Keratinocyte (primary cell): ENCODE results near the gene CDKN1A. TPM values are rescaled to one million over a fixed set of nuclear protein-coding genes. Genes with fewer than 3 reads are reported as not detected.

Source experiments
- DNase-seq: peaks from one replicate; pipeline ENCODE4 v3.0.0-alpha.2; 2011; ENCODE audit warnings: low read depth, missing footprints, low spot score
- FAIRE-seq: peaks from 2 replicates; lab custom pipeline; 2011; peaks lifted over from hg19 to GRCh38; lab: Jason Lieb, UNC
- H2AFZ ChIP-seq: 2 replicates; pipeline ENCODE4 v1.6.0; 2012; ENCODE audit warnings: low read length, control low read depth, inconsistent platforms; ENCODE audit not compliant: control insufficient read depth
- H3K27ac ChIP-seq: 2 replicates; pipeline ENCODE4 v1.5.1; 2011; ENCODE audit warnings: low read length; ENCODE audit not compliant: control insufficient read depth, insufficient read depth
- H3K27me3 ChIP-seq: 3 replicates; pipeline ENCODE4 v1.6.0; 2011; ENCODE audit warnings: low read length; ENCODE audit not compliant: control insufficient read depth, insufficient read depth; ENCODE audit errors: extremely low read depth
- H3K36me3 ChIP-seq, 2 experiments: 2 replicates in 1 of 2; 3 replicates in 1 of 2; pipeline ENCODE4 v1.5.1; 2011; ENCODE audit warnings: low read length in 2 of 2, mild to moderate bottlenecking in 1 of 2; ENCODE audit not compliant: control insufficient read depth in 2 of 2, insufficient read depth in 2 of 2; ENCODE audit errors: extremely low read depth in 1 of 2
- H3K4me1 ChIP-seq: 3 replicates; pipeline ENCODE4 v1.5.1; 2011; ENCODE audit warnings: low read length; ENCODE audit not compliant: control insufficient read depth, insufficient read depth; ENCODE audit errors: extremely low read depth
- H3K4me2 ChIP-seq: 3 replicates; pipeline ENCODE4 v1.6.0; 2011; ENCODE audit warnings: low read depth, low read length; ENCODE audit not compliant: control insufficient read depth, insufficient read depth; ENCODE audit errors: extremely low read depth
- H3K4me3 ChIP-seq, 3 experiments: fragments of 200-600 bp in 1 of 3; sonication (generic) in 1 of 3; 2 replicates in 2 of 3; 3 replicates in 1 of 3; pipeline ENCODE4 v1.5.1; 2011 to 2016; ENCODE audit warnings: low read length in 3 of 3, mild to moderate bottlenecking in 3 of 3, control low read depth in 2 of 3, inconsistent platforms in 1 of 3, low read depth in 1 of 3, mixed read lengths in 1 of 3, mixed run types in 1 of 3, moderate library complexity in 1 of 3; ENCODE audit not compliant: control insufficient read depth in 2 of 3, insufficient read depth in 2 of 3; ENCODE audit errors: extremely low read depth in 1 of 3
- H3K79me2 ChIP-seq: 2 replicates; pipeline ENCODE4 v1.6.0; 2012; ENCODE audit warnings: low read length; ENCODE audit not compliant: control insufficient read depth, insufficient read depth
- H3K9ac ChIP-seq: 3 replicates; pipeline ENCODE4 v1.6.0; 2011; ENCODE audit warnings: low read length; ENCODE audit not compliant: control insufficient read depth, insufficient read depth; ENCODE audit errors: extremely low read depth
- H3K9me1 ChIP-seq: 3 replicates; pipeline ENCODE4 v1.6.0; 2011; ENCODE audit warnings: low read length; ENCODE audit not compliant: control insufficient read depth, insufficient read depth; ENCODE audit errors: extremely low read depth
- H3K9me3 ChIP-seq: 2 replicates; pipeline ENCODE4 v1.5.1; 2012; ENCODE audit warnings: low read depth, low read length; ENCODE audit not compliant: control insufficient read depth
- H4K20me1 ChIP-seq: 3 replicates; pipeline ENCODE4 v1.6.0; 2011; ENCODE audit warnings: low read length; ENCODE audit not compliant: control insufficient read depth, insufficient read depth; ENCODE audit errors: extremely low read depth
- EZH2 ChIP-seq: IDR thresholded peaks from one replicate; pipeline ENCODE4 v1.6.1; 2012; ENCODE audit warnings: inconsistent platforms, mild to moderate bottlenecking, low read length, moderate library complexity
- dilution Hi-C: fragments of 300-500 bp; cut with MboI; formaldehyde crosslinking; loops from one replicate; pipeline ENCODE4 v1.7.0; 2020; ENCODE audit warnings: low sequenced_read_pairs; ENCODE audit not compliant: extremely low pct_ligation_motif_present
- polyA plus RNA-seq, 5 experiments: library from polyadenylated mRNA; depleted of rRNA in 3 of 5; stranded (reverse) in 3 of 5; stranded (forward) in 1 of 5; unstranded in 1 of 5; fragments of >200 nt; gene quantifications; 1 replicate in 1 of 5; 2 replicates in 3 of 5; 3 replicates in 1 of 5; pipeline versions ENCODE4 v1.2.1 to v1.2.3, GENCODE V29; 2011 to 2012; ENCODE audit warnings: missing spikeins in 2 of 5, low read depth in 1 of 5, low replicate concordance in 1 of 5
- TF ChIP-seq, protein P1 (sequence below), 3 experiments: IDR thresholded peaks in 1 of 3; conservative IDR thresholded peaks in 1 of 3; optimal IDR thresholded peaks in 1 of 3; 2 replicates in 2 of 3; 3 replicates in 1 of 3; pipeline versions ENCODE3 to v1.5.1; 2011; ENCODE audit warnings: low read length in 3 of 3, mild to moderate bottlenecking in 3 of 3, moderate library complexity in 2 of 3, control low read depth in 1 of 3, inconsistent platforms in 1 of 3; ENCODE audit not compliant: insufficient read depth in 2 of 3; ENCODE audit errors: extremely low read depth in 1 of 3

Gene CDKN1A
- polyA plus RNA-seq, 1 donor (not counting 4 experiments of a cell fraction or from before 2014, with no cell fraction given) = 185 TPM

DNA sequence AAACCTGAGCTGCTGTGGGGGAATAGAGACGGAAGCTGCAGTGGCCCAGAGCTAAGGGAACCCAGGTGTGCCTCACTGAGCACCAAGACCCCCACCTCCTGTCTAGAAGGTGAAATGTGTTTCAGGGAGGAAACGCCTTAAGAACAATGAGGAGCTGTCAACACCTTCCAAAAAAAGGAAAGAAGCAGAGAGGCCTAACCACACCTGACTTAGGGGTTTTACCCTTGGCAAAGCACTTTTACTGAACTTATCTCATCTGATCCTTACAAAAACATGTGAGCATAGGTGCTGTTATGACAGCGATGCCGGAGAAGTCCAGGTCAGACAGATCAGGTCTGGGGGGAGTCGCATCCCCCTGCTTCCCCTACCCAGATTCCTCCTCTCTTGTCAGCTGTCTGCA lies 16.1 kb upstream of the CDKN1A start:
- dilution Hi-C loops = no loop called here
- H3K4me1 ChIP-seq = peaks cover 40% of the 10 kb centered on the region

DNA sequence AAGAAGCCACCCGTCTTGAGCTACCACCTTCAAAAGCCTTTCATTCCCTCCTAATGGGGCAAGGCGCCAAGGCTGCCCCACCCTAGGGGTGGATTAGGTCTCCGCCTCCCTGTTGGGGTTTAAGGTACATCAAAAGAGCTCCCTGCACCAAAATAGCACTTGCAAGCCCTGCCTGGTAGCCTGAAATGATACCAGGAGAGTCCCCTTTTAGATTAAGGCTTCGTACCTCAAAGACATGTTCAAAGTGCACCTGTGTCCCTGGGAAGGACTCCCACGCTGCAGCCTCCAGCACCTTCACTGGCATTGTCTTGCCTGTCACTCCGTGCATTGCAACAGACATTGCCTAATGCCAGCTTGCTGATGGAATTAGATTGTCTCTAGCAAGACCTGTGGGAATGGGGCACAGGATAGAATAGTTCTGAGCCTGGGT lies 15.7 kb upstream of the CDKN1A start:
- H3K27me3 ChIP-seq = no peaks in the 10 kb centered on the region
- no peak for FAIRE-seq
- no peak for DNase-seq
- TF ChIP-seq EZH2 = no peak
- TF ChIP-seq, protein P1, sequence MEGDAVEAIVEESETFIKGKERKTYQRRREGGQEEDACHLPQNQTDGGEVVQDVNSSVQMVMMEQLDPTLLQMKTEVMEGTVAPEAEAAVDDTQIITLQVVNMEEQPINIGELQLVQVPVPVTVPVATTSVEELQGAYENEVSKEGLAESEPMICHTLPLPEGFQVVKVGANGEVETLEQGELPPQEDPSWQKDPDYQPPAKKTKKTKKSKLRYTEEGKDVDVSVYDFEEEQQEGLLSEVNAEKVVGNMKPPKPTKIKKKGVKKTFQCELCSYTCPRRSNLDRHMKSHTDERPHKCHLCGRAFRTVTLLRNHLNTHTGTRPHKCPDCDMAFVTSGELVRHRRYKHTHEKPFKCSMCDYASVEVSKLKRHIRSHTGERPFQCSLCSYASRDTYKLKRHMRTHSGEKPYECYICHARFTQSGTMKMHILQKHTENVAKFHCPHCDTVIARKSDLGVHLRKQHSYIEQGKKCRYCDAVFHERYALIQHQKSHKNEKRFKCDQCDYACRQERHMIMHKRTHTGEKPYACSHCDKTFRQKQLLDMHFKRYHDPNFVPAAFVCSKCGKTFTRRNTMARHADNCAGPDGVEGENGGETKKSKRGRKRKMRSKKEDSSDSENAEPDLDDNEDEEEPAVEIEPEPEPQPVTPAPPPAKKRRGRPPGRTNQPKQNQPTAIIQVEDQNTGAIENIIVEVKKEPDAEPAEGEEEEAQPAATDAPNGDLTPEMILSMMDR (optimal IDR thresholded peaks at IDR 0.05 in 1 of 3, IDR thresholded peaks at IDR 0.05 in 1 of 3, conservative IDR thresholded peaks at IDR 0.05 in 1 of 3; ENCODE audit: extremely low read depth in 1 of 3, insufficient read depth in 2 of 3, low read length in 3 of 3) = no peak
- H2AFZ ChIP-seq = no peak overlapping the region
- no peak overlapping the region for H3K27ac ChIP-seq
- H3K9ac ChIP-seq = no peak overlapping the region
- H4K20me1 ChIP-seq = no peaks in the 10 kb centered on the region
- no peak overlapping the region for H3K4me3 ChIP-seq
- peaks cover 2% of the 10 kb centered on the region for H3K9me1 ChIP-seq
- H3K36me3 ChIP-seq = no peaks in the 10 kb centered on the region
- peaks cover 41% of the 10 kb centered on the region for H3K4me1 ChIP-seq
- peak overlapping the region; percentile 22 for H3K4me2 ChIP-seq
- dilution Hi-C loops = no loop called here
- no peaks in the 10 kb centered on the region for H3K79me2 ChIP-seq
- H3K9me3 ChIP-seq = no peaks in the 10 kb centered on the region

More for the DNA sequence above, 16.1 kb upstream of the CDKN1A start:
- TF ChIP-seq EZH2 = no peak
- TF ChIP-seq, protein P1 (optimal IDR thresholded peaks at IDR 0.05 in 1 of 3, IDR thresholded peaks at IDR 0.05 in 1 of 3, conservative IDR thresholded peaks at IDR 0.05 in 1 of 3; ENCODE audit: extremely low read depth in 1 of 3, insufficient read depth in 2 of 3, low read length in 3 of 3) = no peak
- no peak overlapping the region for H2AFZ ChIP-seq
- no peak overlapping the region for H3K9ac ChIP-seq
- no peaks in the 10 kb centered on the region for H3K36me3 ChIP-seq
- no peak overlapping the region for H3K27ac ChIP-seq
- no peaks in the 10 kb centered on the region for H3K27me3 ChIP-seq
- H3K9me3 ChIP-seq = no peaks in the 10 kb centered on the region
- FAIRE-seq (no peak), DNase-seq (no peak)
- no peaks in the 10 kb centered on the region for H3K79me2 ChIP-seq
- peaks cover 2% of the 10 kb centered on the region for H3K9me1 ChIP-seq
- no peak overlapping the region for H3K4me3 ChIP-seq
- H3K4me2 ChIP-seq = peak overlapping the region; percentile 22
- no peaks in the 10 kb centered on the region for H4K20me1 ChIP-seq
